Measurements from ENCODE around the gene HRH3.

Gene HRH3

GRCh38 chr20:62183426-62184142 is 36.5 kb downstream of the HRH3 start:
- no peak for DNase-seq (ENCODE audit: low read depth)
- no peak for TF ChIP-seq MAX (IDR thresholded peaks at IDR 0.05; ENCODE audit: low read depth, low read length)

GRCh38 chr20:62182469-62183425 is 37.3 kb downstream of the HRH3 start, which contains the start of gene MTG2:
Gene MTG2 (plus strand): TSS chr20:62183028. CDS start chr20:62193421, 10,393 bp downstream.
- peak; percentile 99 for DNase-seq (ENCODE audit: low read depth)
- peak within 1 kb of the TSS; percentile 99 for H3K4me3 ChIP-seq (ENCODE audit: low read depth, low read length)
- peak; percentile 94 for TF ChIP-seq MYC (IDR thresholded peaks at IDR 0.05; ENCODE audit: low read depth, low read length)
- no peak for TF ChIP-seq CTCF (IDR thresholded peaks at IDR 0.05; ENCODE audit: low read depth, low read length)
- peak; percentile 98 for TF ChIP-seq POLR2A (IDR thresholded peaks at IDR 0.05; ENCODE audit: extremely low read depth, insufficient read length)
- peak; percentile 88 for TF ChIP-seq MAX (IDR thresholded peaks at IDR 0.05; ENCODE audit: low read depth, low read length)

More at GRCh38 chr20:62183426-62184142, 36.5 kb downstream of the HRH3 start:
- H3K4me3 ChIP-seq (ENCODE audit: low read depth, low read length), result peak overlapping the region; percentile 99

- peak overlapping the region; percentile 92 for H3K4me3 ChIP-seq (ENCODE audit: low read depth, low read length)
- TF ChIP-seq CTCF (IDR thresholded peaks at IDR 0.05; ENCODE audit: low read depth, low read length), result no peak
- 0 out of 2 replicates have a peak, but pooled peaks have one; percentile 9 for TF ChIP-seq MYC (IDR thresholded peaks at IDR 0.05; ENCODE audit: low read depth, low read length)
- DNase-seq (ENCODE audit: low read depth), result no peak
These were observed 38.3 kb downstream of the HRH3 start for GRCh38 chr20:62181808-62182207.

- no peak overlapping the region for H3K4me3 ChIP-seq (ENCODE audit: low read depth, low read length)
- no peak for TF ChIP-seq CTCF (IDR thresholded peaks at IDR 0.05; ENCODE audit: low read depth, low read length)
- TF ChIP-seq MAX (IDR thresholded peaks at IDR 0.05; ENCODE audit: low read depth, low read length), result no peak
- no peak for TF ChIP-seq POLR2A (IDR thresholded peaks at IDR 0.05; ENCODE audit: extremely low read depth, insufficient read length)
- TF ChIP-seq MYC (IDR thresholded peaks at IDR 0.05; ENCODE audit: low read depth, low read length), result no peak
- DNase-seq (ENCODE audit: low read depth), result no peak
These were observed 40.9 kb downstream of the HRH3 start for GRCh38 chr20:62179162-62179504.

GRCh38 chr20:62178316-62179161 is 41.5 kb downstream of the HRH3 start:
- H3K4me3 ChIP-seq (ENCODE audit: low read depth, low read length), result no peak overlapping the region
- TF ChIP-seq MAX (IDR thresholded peaks at IDR 0.05; ENCODE audit: low read depth, low read length) (no peak), POLR2A (IDR thresholded peaks at IDR 0.05; ENCODE audit: extremely low read depth, insufficient read length) (no peak), CTCF (IDR thresholded peaks at IDR 0.05; ENCODE audit: low read depth, low read length) (no peak), MYC (IDR thresholded peaks at IDR 0.05; ENCODE audit: low read depth, low read length) (no peak)
- no peak for DNase-seq (ENCODE audit: low read depth)
